ENCODE results near the gene PRKAG1.

Gene PRKAG1

GRCh38 chr12:48954841-48955501 lies 63.6 kb downstream of the PRKAG1 start:
- Histone ChIP-seq H3K27ac (no peak overlapping the region), H3K36me3 (replicated peaks) (peaks cover 25% of the 10 kb centered on the region), H3K4me3 (ENCODE audit: low read depth, low read length) (no peak overlapping the region), H3K27me3 (replicated peaks) (no peaks in the 10 kb centered on the region)
- DNase-seq: no peak
- in situ Hi-C loops (cut with HindIII; ENCODE audit: low pct_ligation_motif_present, low sequenced_read_pairs): no loop called here
- no peak for TF ChIP-seq CTCF (IDR thresholded peaks at IDR 0.05; ENCODE audit: low read depth, low read length, missing control alignments)

- no peak for DNase-seq
- H3K4me3 ChIP-seq (ENCODE audit: low read depth, low read length): no peak overlapping the region
- no peak for TF ChIP-seq CTCF (IDR thresholded peaks at IDR 0.05; ENCODE audit: low read depth, low read length, missing control alignments)
- no peak overlapping the region for H3K27ac ChIP-seq
- H3K36me3 ChIP-seq (replicated peaks): peaks cover 28% of the 10 kb centered on the region
- no peaks in the 10 kb centered on the region for H3K27me3 ChIP-seq (replicated peaks)
- in situ Hi-C loops (cut with HindIII; ENCODE audit: low pct_ligation_motif_present, low sequenced_read_pairs): no loop called here
These were observed 64.5 kb downstream of the PRKAG1 start for GRCh38 chr12:48954061-48954460.

GRCh38 chr12:48952691-48953090 lies 65.9 kb downstream of the PRKAG1 start:
- H3K27me3 ChIP-seq (replicated peaks): no peaks in the 10 kb centered on the region
- H3K4me3 ChIP-seq (ENCODE audit: low read depth, low read length): no peak overlapping the region
- no peak for TF ChIP-seq CTCF (IDR thresholded peaks at IDR 0.05; ENCODE audit: low read depth, low read length, missing control alignments)
- H3K27ac ChIP-seq: no peak overlapping the region
- DNase-seq: no peak
- peaks cover 29% of the 10 kb centered on the region for H3K36me3 ChIP-seq (replicated peaks)
- in situ Hi-C loops (cut with HindIII; ENCODE audit: low pct_ligation_motif_present, low sequenced_read_pairs): no loop called here
